ENCODE measurements around the gene SMCO1.

DNA sequence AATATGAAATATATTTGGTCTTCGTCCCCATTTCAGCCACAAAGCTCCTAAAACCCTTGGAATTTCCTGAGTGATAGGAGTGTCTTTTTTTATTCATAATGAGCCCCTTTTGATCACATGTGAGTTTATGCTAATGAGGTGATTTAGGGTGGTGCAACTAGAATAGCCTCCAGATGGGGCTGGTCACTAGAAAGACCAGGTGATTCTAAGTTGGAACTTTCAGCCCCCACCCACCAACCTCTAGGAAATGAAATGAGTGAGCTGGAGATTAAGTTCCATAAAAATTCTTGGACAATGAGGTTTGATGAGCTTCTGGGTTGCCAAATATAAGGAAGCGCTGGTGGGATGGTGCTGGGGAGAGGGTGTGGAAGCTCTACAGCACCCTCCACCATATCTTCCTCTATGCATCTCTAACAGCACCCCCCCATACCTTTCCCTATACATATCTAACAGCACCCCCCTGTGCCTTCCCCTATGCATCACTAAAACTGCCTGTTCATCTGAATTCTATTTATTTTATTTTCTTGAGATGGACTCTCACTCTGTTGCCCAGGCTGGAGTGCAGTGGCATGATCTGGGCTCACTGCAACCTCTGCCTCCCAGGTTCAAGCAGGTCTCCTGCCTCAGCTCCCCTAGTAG lies 2.1 kb upstream of the SMCO1 start:
- TF ChIP-seq ZNF777 (tag by site-specific recombination; IDR thresholded peaks at IDR 0.05; ENCODE audit: borderline replicate concordance) (no peak), ZNF548 (tag by site-specific recombination; IDR thresholded peaks at IDR 0.05) (no peak)
- TF ChIP-seq, protein P1, sequence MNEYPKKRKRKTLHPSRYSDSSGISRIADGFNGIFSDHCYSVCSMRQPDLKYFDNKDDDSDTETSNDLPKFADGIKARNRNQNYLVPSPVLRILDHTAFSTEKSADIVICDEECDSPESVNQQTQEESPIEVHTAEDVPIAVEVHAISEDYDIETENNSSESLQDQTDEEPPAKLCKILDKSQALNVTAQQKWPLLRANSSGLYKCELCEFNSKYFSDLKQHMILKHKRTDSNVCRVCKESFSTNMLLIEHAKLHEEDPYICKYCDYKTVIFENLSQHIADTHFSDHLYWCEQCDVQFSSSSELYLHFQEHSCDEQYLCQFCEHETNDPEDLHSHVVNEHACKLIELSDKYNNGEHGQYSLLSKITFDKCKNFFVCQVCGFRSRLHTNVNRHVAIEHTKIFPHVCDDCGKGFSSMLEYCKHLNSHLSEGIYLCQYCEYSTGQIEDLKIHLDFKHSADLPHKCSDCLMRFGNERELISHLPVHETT (tag by site-specific recombination; IDR thresholded peaks at IDR 0.05), result no peak
- TF ChIP-seq, protein P2, sequence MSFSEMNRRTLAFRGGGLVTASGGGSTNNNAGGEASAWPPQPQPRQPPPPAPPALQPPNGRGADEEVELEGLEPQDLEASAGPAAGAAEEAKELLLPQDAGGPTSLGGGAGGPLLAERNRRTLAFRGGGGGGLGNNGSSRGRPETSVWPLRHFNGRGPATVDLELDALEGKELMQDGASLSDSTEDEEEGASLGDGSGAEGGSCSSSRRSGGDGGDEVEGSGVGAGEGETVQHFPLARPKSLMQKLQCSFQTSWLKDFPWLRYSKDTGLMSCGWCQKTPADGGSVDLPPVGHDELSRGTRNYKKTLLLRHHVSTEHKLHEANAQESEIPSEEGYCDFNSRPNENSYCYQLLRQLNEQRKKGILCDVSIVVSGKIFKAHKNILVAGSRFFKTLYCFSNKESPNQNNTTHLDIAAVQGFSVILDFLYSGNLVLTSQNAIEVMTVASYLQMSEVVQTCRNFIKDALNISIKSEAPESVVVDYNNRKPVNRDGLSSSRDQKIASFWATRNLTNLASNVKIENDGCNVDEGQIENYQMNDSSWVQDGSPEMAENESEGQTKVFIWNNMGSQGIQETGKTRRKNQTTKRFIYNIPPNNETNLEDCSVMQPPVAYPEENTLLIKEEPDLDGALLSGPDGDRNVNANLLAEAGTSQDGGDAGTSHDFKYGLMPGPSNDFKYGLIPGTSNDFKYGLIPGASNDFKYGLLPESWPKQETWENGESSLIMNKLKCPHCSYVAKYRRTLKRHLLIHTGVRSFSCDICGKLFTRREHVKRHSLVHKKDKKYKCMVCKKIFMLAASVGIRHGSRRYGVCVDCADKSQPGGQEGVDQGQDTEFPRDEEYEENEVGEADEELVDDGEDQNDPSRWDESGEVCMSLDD (tag by site-specific recombination; IDR thresholded peaks at IDR 0.05), result no peak
